ENCODE data around the gene THSD7B. TPM values are rescaled to one million over a fixed set of nuclear protein-coding genes. Genes with fewer than 3 reads are reported as not detected.

THSD7B gene
- total RNA-seq, 1 donor from 2014 or later: 9.8 TPM

- H3K9me3 Mint-ChIP-seq: peaks cover 10% of the 10 kb centered on the region
- H3K36me3 Mint-ChIP-seq: peaks cover 4% of the 10 kb centered on the region
- H3K27me3 Mint-ChIP-seq: peaks cover 22% of the 10 kb centered on the region
Observed at GRCh38 chr2:137161250-137161649, 395.9 kb downstream of the THSD7B start.

GRCh38 chr2:137165968-137166367 is 400.6 kb downstream of the THSD7B start:
- H3K4me1 Mint-ChIP-seq (ENCODE audit: unreplicated experiment): no peaks in the 10 kb centered on the region
- H3K36me3 Mint-ChIP-seq: peaks cover 4% of the 10 kb centered on the region
- H3K9me3 Mint-ChIP-seq: peaks cover 10% of the 10 kb centered on the region
- TF ChIP-seq CTCF (conservative IDR thresholded peaks at IDR 0.05): no peak
- peaks cover 17% of the 10 kb centered on the region for H3K27me3 Mint-ChIP-seq
- H3K4me3 Mint-ChIP-seq: no peak overlapping the region
- no peak for DNase-seq (ENCODE audit: extremely low spot score, unreplicated experiment)
- no peak overlapping the region for H3K27ac Mint-ChIP-seq

More at GRCh38 chr2:137161250-137161649, 395.9 kb downstream of the THSD7B start:
- peaks cover 6% of the 10 kb centered on the region for H3K4me1 Mint-ChIP-seq (ENCODE audit: unreplicated experiment)
- H3K4me3 Mint-ChIP-seq: no peak overlapping the region
- DNase-seq (ENCODE audit: extremely low spot score, unreplicated experiment): no peak
- no peak for TF ChIP-seq CTCF (conservative IDR thresholded peaks at IDR 0.05)
- no peak overlapping the region for H3K27ac Mint-ChIP-seq

GRCh38 chr2:137167651-137168050 is 402.3 kb downstream of the THSD7B start:
- H3K36me3 Mint-ChIP-seq: peaks cover 4% of the 10 kb centered on the region
- H3K27ac Mint-ChIP-seq: no peak overlapping the region
- H3K9me3 Mint-ChIP-seq: peaks cover 10% of the 10 kb centered on the region
- no peaks in the 10 kb centered on the region for H3K4me1 Mint-ChIP-seq (ENCODE audit: unreplicated experiment)
- H3K27me3 Mint-ChIP-seq: peaks cover 13% of the 10 kb centered on the region
- TF ChIP-seq CTCF (conservative IDR thresholded peaks at IDR 0.05): no peak
- no peak overlapping the region for H3K4me3 Mint-ChIP-seq
- no peak for DNase-seq (ENCODE audit: extremely low spot score, unreplicated experiment)

- no peak overlapping the region for H3K4me3 Mint-ChIP-seq
Observed at GRCh38 chr2:137168552-137168951, 403.2 kb downstream of the THSD7B start.

GRCh38 chr2:137172162-137172561 is 406.8 kb downstream of the THSD7B start:
- Mint-ChIP-seq H3K4me3 (no peak overlapping the region), H3K27ac (no peak overlapping the region), H3K9me3 (no peaks in the 10 kb centered on the region), H3K4me1 (ENCODE audit: unreplicated experiment) (no peaks in the 10 kb centered on the region), H3K36me3 (no peaks in the 10 kb centered on the region), H3K27me3 (peaks cover 10% of the 10 kb centered on the region)
- no peak for DNase-seq (ENCODE audit: extremely low spot score, unreplicated experiment)
- no peak for TF ChIP-seq CTCF (conservative IDR thresholded peaks at IDR 0.05)

More at GRCh38 chr2:137168552-137168951, 403.2 kb downstream of the THSD7B start:
- Mint-ChIP-seq H3K27me3 (peaks cover 18% of the 10 kb centered on the region), H3K36me3 (no peaks in the 10 kb centered on the region), H3K27ac (no peak overlapping the region), H3K9me3 (peaks cover 5% of the 10 kb centered on the region), H3K4me1 (ENCODE audit: unreplicated experiment) (no peaks in the 10 kb centered on the region)
- DNase-seq (ENCODE audit: extremely low spot score, unreplicated experiment): no peak
- no peak for TF ChIP-seq CTCF (conservative IDR thresholded peaks at IDR 0.05)

- H3K4me3 Mint-ChIP-seq: no peak overlapping the region
- peaks cover 10% of the 10 kb centered on the region for H3K27me3 Mint-ChIP-seq
- no peaks in the 10 kb centered on the region for H3K36me3 Mint-ChIP-seq
- H3K4me1 Mint-ChIP-seq (ENCODE audit: unreplicated experiment): no peaks in the 10 kb centered on the region
- peak; percentile 61 for TF ChIP-seq CTCF (conservative IDR thresholded peaks at IDR 0.05)
- no peak overlapping the region for H3K27ac Mint-ChIP-seq
- no peaks in the 10 kb centered on the region for H3K9me3 Mint-ChIP-seq
- no peak for DNase-seq (ENCODE audit: extremely low spot score, unreplicated experiment)
Observed at GRCh38 chr2:137173463-137173862, 408.1 kb downstream of the THSD7B start.

Data from type B pancreatic cell (in vitro differentiated cells).